Measurements from ENCODE around the gene CCDC196. TPM values are rescaled to one million over a fixed set of nuclear protein-coding genes. Genes with fewer than 3 reads are reported as not detected.

The CCDC196 gene
- total RNA-seq, 1 experiment from 2014 or later, result not detected

- TF ChIP-seq ETV6 (CRISPR knock-in tag; IDR thresholded peaks at IDR 0.05) (no peak), CDX4 (CRISPR knock-in tag; IDR thresholded peaks at IDR 0.05; ENCODE audit: borderline replicate concordance) (no peak), CREB1 (CRISPR knock-in tag; IDR thresholded peaks at IDR 0.05) (no peak), ESRRA (CRISPR knock-in tag; IDR thresholded peaks at IDR 0.05; ENCODE audit: borderline replicate concordance) (no peak), FOXP1 (CRISPR knock-in tag; IDR thresholded peaks at IDR 0.05; ENCODE audit: borderline replicate concordance) (no peak), GABPB1 (CRISPR knock-in tag; IDR thresholded peaks at IDR 0.05) (no peak), CTCF (IDR thresholded peaks at IDR 0.05) (no peak), ARID4B (CRISPR knock-in tag; IDR thresholded peaks at IDR 0.05; ENCODE audit: borderline replicate concordance) (no peak), USF2 (CRISPR knock-in tag; IDR thresholded peaks at IDR 0.05) (no peak), CBFB (CRISPR knock-in tag; IDR thresholded peaks at IDR 0.05; ENCODE audit: low read depth) (no peak), SP1 (CRISPR knock-in tag; conservative IDR thresholded peaks at IDR 0.05) (no peak), ZNF317 (CRISPR knock-in tag; IDR thresholded peaks at IDR 0.05; ENCODE audit: borderline replicate concordance, low read depth) (no peak), TEAD1 (CRISPR knock-in tag; IDR thresholded peaks at IDR 0.05) (no peak), ZMAT4 (CRISPR knock-in tag; IDR thresholded peaks at IDR 0.05) (no peak), TP53 (CRISPR knock-in tag; IDR thresholded peaks at IDR 0.05) (no peak), MXD4 (CRISPR knock-in tag; IDR thresholded peaks at IDR 0.05; ENCODE audit: borderline replicate concordance) (no peak), E2F1 (CRISPR knock-in tag; IDR thresholded peaks at IDR 0.05) (no peak), JAZF1 (CRISPR knock-in tag; IDR thresholded peaks at IDR 0.05) (no peak), E2F4 (CRISPR knock-in tag; IDR thresholded peaks at IDR 0.05; ENCODE audit: borderline replicate concordance, low read depth) (no peak), ATF6 (CRISPR knock-in tag; IDR thresholded peaks at IDR 0.05) (no peak)
- Mint-ChIP-seq H3K4me1 (no peaks in the 10 kb centered on the region), H3K4me3 (no peak overlapping the region), H3K36me3 (no peaks in the 10 kb centered on the region), H3K27ac (no peak overlapping the region), H3K27me3 (ENCODE audit: low read depth) (no peaks in the 10 kb centered on the region; the same call in 1 of the 2 replicates), H3K9me3 (peaks cover 43% of the 10 kb centered on the region)
- ChIA-PET CTCF (no interaction called here), POLR2A (no interaction called here)
- ATAC-seq, result no peak
- no peak for DNase-seq (ENCODE audit: low spot score)
Observed at GRCh38 chr14:66459603-66460002, 26.6 kb upstream of the CCDC196 start.

Data from WTC11 (cell line).